Heart left ventricle (tissue), 16 donors: ENCODE data around the gene SETD3. TPM values are rescaled to one million over a fixed set of nuclear protein-coding genes. Genes with fewer than 3 reads are reported as not detected.

Source experiments
- ATAC-seq, 4 donors: fragments of 200-7000 bp; cut with Tn5 transposase; one replicate each; pipeline ENCODE4 v1.9.1; 2020 to 2022; ENCODE audit warnings: moderate library complexity in 4 of 4, mild to moderate bottlenecking in 3 of 4, moderate number of reproducible peaks in 1 of 4
- DNase-seq, 5 donors: peaks; one replicate each; pipeline ENCODE4 v3.0.0-alpha.2; 2020
- H3K27ac ChIP-seq, 12 donors: fragments of 200-600 bp; sonication (generic) in 4 of 12; one replicate each; pipeline versions ENCODE4 v1.5.0 to v1.8.0; 2016 to 2022; ENCODE audit warnings: mild to moderate bottlenecking in 2 of 12
- H3K27me3 ChIP-seq, 9 donors: fragments of 200-600 bp; sonication (generic) in 2 of 9; one replicate each; pipeline versions ENCODE4 v1.5.1 to v1.8.0; 2016 to 2022; ENCODE audit warnings: mild to moderate bottlenecking in 3 of 9
- H3K36me3 ChIP-seq, 9 donors: fragments of 200-600 bp; sonication (generic) in 2 of 9; one replicate each; pipeline versions ENCODE4 v1.5.0 to v1.8.0; 2018 to 2022; ENCODE audit warnings: mild to moderate bottlenecking in 2 of 9
- H3K4me1 ChIP-seq, 12 donors: fragments of 200-600 bp; sonication (generic) in 4 of 12; one replicate each; pipeline versions ENCODE4 v1.5.0 to v1.8.0; 2016 to 2022; ENCODE audit warnings: mild to moderate bottlenecking in 3 of 12
- H3K4me3 ChIP-seq, 12 donors: fragments of 200-600 bp; sonication (generic) in 4 of 12; one replicate each; pipeline versions ENCODE4 v1.5.0 to v1.8.0; 2017 to 2022; ENCODE audit warnings: mild to moderate bottlenecking in 9 of 12, moderate library complexity in 4 of 12
- H3K9me3 ChIP-seq, 12 donors: fragments of 200-600 bp; sonication (generic) in 4 of 12; one replicate each; pipeline versions ENCODE4 v1.5.0 to v1.8.0; 2016 to 2022; ENCODE audit warnings: mild to moderate bottlenecking in 1 of 12
- POLR2A ChIP-seq, 2 donors: fragments of 450-650 bp; IDR thresholded peaks; one replicate each; pipeline ENCODE4 v1.6.1; 2017; ENCODE audit warnings: antibody characterized with exemption in 2 of 2, mild to moderate bottlenecking in 2 of 2, moderate library complexity in 2 of 2
- WGBS, 4 donors: extraction: QIAGEN DNeasy Blood & Tissue Kit in 2 of 4; methylation state at CpG; one replicate each; pipeline versions ENCODE4 v1.1.5 to v1.1.7; 2013 to 2018; 5-methylcytosine and 5-hydroxymethylcytosine counted together
- intact Hi-C, 10 donors: fragments of 100-400 bp; cut with DNase I; formaldehyde crosslinking; loops; one replicate each; pipeline versions ENCODE4 v1.11.1 to v1.14.2; 2022
- polyA plus RNA-seq, 2 donors: library from polyadenylated mRNA; stranded (reverse); fragments of 200-250 nt; gene quantifications; one replicate each; pipeline ENCODE4 v1.2.3, GENCODE V29; 2013
- total RNA-seq, 9 donors: library from RNA; depleted of rRNA in 2 of 9; stranded (reverse); fragments of >200 nt in 2 of 9; fragmentation: NEBNext Ultra II Directional in 3 of 9; extraction: Animal tissue kit (Norgen Biotek cat#: 25700) in 3 of 9; gene quantifications; one replicate each; pipeline versions ENCODE4 v1.1.0 to v1.2.4, GENCODE V29; 2016 to 2023
- TF ChIP-seq, protein P1 (sequence below), 12 donors: fragments of 200-600 bp; sonication (generic) in 4 of 12; IDR thresholded peaks; one replicate each; pipeline versions ENCODE4 v1.5.0 to v1.8.0; 2018 to 2022; ENCODE audit warnings: antibody characterized with exemption in 12 of 12, mild to moderate bottlenecking in 5 of 12
- donor health status: ischemic (EF 13 %, LVEDD 7.1; RV severe dilation, severe dysfunction).
- donor health status: healthy with polysubstance abuse.
- donor health status: DM: no; HTN: yes; CAD: no.
- donor health status: DM: no; HTN: no; CAD: no.
- donor health status: ischemic (EF 25% LVEDD 6.9; RV normal size, moderate dysfunction).
- donor health status: ischemic (EF 25% LVEDD 5.7; RV mildly dilated, moderate dysfunction).
- donor health status: healthy.
- donor health status: DM: yes; HTN: yes; CAD: no.
- donor health status: ischemic (EF 35%, LVEDD 5.7; RV mildly dilated, moderate dysfunction).
- donor health status: nonischemic (EF 11% LVEDD 7.7; RV severe dilation, severe dysfunction).
- donor health status: DM: yes; HTN: yes; CAD: no.
- donor health status: PGD.
- donor health status: ischemic (EF 29% LVEDD 5.4; RV normal size, mild dysfunction).
- donor health status: nonischemic (EF 23%, LVEDD 6.1; RV moderate dilation, normal function).

SETD3 gene
- total and polyA plus RNA-seq, 11 donors, result 49.7 to 130 (median 92.6) TPM

DNA sequence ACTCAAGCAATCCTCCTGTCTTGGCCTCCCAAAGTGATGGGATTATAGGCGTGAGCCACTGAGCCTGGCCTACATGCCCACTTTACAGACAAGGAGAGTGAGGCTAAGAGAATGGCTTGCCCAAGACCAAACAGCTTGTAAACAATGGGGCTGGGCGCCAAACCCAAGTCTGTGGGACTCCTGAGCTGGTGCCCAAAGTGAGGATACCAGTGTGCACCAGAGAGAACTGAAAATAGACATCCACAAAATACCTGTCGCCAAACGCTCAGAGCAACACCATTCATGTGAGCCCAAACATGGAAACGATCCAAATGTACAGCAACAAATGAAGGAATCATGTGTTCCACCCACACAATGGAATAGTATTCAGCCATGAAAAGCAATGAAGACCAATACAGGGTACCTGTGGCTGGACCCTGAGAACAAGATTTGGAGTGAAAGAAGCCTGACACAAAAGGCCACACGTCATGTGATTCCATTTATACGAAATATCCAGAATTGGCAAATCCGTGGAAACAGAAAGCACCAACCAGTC is 38.8 kb upstream of the SETD3 start:
- no peak overlapping the region for H3K4me3 ChIP-seq
- no peaks in the 10 kb centered on the region for H3K27me3 ChIP-seq
- peak in 2 of 5 donors; percentile 6 to 18 for DNase-seq
- TF ChIP-seq, protein P1, sequence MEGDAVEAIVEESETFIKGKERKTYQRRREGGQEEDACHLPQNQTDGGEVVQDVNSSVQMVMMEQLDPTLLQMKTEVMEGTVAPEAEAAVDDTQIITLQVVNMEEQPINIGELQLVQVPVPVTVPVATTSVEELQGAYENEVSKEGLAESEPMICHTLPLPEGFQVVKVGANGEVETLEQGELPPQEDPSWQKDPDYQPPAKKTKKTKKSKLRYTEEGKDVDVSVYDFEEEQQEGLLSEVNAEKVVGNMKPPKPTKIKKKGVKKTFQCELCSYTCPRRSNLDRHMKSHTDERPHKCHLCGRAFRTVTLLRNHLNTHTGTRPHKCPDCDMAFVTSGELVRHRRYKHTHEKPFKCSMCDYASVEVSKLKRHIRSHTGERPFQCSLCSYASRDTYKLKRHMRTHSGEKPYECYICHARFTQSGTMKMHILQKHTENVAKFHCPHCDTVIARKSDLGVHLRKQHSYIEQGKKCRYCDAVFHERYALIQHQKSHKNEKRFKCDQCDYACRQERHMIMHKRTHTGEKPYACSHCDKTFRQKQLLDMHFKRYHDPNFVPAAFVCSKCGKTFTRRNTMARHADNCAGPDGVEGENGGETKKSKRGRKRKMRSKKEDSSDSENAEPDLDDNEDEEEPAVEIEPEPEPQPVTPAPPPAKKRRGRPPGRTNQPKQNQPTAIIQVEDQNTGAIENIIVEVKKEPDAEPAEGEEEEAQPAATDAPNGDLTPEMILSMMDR (IDR thresholded peaks at IDR 0.05), result no peak
- no peak for TF ChIP-seq POLR2A (IDR thresholded peaks at IDR 0.05)
- H3K36me3 ChIP-seq, result peaks cover 0 to 13% (median 4%) of the 10 kb centered on the region in 9 donors
- intact Hi-C loops, result loop anchor here in 3 of 10 donors (1.0 to 10.0 kb wide), 3 partner anchors 109 to 365 kb away; no protein-coding TSS in a partner anchor
- H3K9me3 ChIP-seq, result no peaks in the 10 kb centered on the region
- 87 to 91% (median 88%) methylated on average over 8 of the region's 8 CpGs for WGBS, 4 donors
- H3K4me1 ChIP-seq, result peaks cover 0 to 38% (median 26%) of the 10 kb centered on the region in 12 donors
- no peak overlapping the region for H3K27ac ChIP-seq
- no peak for ATAC-seq

DNA sequence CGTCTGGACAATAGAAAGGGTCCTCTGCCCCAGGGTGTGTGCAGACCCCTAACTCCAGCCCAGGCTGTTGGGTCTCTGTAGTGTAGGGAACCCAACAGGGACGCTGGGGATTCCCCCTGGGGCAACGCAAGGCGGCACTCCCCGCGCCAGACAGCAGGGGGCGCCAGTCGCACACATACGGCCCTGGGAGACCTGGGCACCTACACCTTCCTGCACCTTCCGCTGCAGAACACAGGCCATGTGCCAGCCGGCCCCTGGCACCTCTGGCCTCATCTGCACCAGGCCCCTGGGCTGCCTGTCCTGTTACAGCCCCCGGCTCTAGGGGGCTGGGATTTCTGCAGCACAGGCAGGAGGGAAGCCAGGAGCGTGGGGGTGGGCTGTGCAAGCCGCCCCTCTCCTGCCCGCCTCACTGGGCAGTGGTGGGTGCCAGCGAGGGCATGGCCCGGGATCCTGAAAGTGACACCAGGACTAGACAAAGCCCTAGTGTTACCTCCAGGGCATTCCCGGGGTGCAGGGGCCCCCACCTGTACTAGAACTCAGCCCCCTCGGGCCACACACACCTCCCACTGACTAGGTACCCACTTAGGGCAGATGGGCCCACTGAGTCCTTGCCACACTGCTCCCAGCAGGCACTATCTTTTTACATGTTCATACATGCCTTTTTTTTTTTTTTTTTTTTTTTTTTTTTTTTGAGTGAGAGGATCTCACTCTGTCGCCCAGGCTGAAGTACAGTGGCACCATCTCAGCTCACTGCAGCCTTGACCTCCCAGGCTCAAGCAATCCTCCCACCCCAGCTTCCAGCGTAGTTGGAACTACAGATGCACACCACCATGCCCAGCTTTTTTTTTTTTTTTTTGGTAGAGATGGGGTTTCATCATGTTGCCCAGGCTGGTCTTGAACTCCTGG is 38.0 kb upstream of the SETD3 start:
- Histone ChIP-seq H3K4me1 (peaks cover 0 to 31% (median 20%) of the 10 kb centered on the region in 12 donors), H3K4me3 (no peak overlapping the region), H3K27me3 (no peaks in the 10 kb centered on the region), H3K27ac (no peak overlapping the region), H3K36me3 (peaks cover 0 to 20% (median 5%) of the 10 kb centered on the region in 9 donors), H3K9me3 (no peaks in the 10 kb centered on the region)
- intact Hi-C loops, result loop anchor here in 9 of 10 donors (1.0 to 10.0 kb wide), 5 partner anchors 110 to 366 kb away; no protein-coding TSS in a partner anchor
- TF ChIP-seq, protein P1 (IDR thresholded peaks at IDR 0.05), result peak; percentile 93 to 99 (median 98)
- no peak for TF ChIP-seq POLR2A (IDR thresholded peaks at IDR 0.05)
- peak; percentile 59 to 87 (median 71) for DNase-seq
- 33 to 62% (median 38%) methylated on average over 11 to 21 of the region's 21 CpGs for WGBS, 4 donors
- peak; percentile 46 to 62 (median 54) for ATAC-seq

DNA sequence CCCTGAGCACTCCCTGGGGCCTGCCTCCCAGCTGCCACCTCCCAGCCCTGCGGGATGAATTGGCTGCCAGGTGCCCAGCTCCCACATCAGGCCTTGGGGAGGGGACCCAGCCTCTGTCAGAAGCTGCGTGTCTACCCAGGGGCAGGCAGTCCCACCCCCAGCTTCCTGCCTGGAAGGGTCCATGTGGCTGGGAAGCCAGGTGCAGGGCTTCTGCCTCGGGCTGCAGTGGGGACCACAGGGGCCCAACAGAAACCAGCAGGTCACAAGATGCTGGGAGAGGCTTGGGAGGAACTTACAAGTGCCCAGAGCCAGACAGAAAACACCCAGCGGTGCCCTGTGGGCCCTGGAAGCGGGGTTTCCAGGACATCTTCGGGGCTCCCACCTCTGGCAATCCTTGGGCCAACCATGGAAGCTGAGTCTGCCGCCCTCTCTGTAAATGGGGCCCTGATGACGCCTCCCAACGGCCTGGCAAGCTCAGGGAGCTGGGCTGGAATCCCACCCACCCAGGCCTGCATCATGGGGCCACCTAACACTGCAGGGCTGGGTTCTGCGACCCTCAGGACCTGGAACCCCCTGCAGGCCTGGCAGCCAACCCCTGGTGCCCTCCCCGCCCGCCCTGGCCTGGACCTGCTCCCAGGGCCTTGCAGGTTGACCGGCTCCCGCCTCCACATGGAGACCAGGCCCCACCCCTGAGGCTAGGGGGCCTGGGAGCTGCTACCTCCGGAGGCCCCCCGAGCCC is 37.2 kb upstream of the SETD3 start:
- Histone ChIP-seq H3K27ac (no peak overlapping the region), H3K36me3 (peaks cover 0 to 24% (median 9%) of the 10 kb centered on the region in 9 donors), H3K9me3 (no peaks in the 10 kb centered on the region), H3K27me3 (no peaks in the 10 kb centered on the region), H3K4me1 (peaks cover 0 to 22% (median 11%) of the 10 kb centered on the region in 12 donors), H3K4me3 (no peak overlapping the region)
- DNase-seq (peak; percentile 11 to 54 (median 29)), ATAC-seq (no peak)
- TF ChIP-seq, protein P1 (IDR thresholded peaks at IDR 0.05), result no peak
- no peak for TF ChIP-seq POLR2A (IDR thresholded peaks at IDR 0.05)
- intact Hi-C loops, result loop anchor here in 8 of 10 donors (1.0 to 10.0 kb wide), 5 partner anchors 110 to 367 kb away; no protein-coding TSS in a partner anchor
- 64 to 78% (median 67%) methylated on average over 8 to 16 of the region's 16 CpGs for WGBS, 4 donors
